IPS-15b (cell line): ENCODE measurements around the gene SPOCK1.

Experiments used
- H3K27me3 ChIP-seq: one replicate; pipeline ENCODE4 v1.6.1; 2013; ENCODE audit warnings: low read length; ENCODE audit not compliant: control insufficient read depth, insufficient read depth
- H3K36me3 ChIP-seq: one replicate; pipeline ENCODE4 v1.6.1; 2013; ENCODE audit warnings: low read length; ENCODE audit not compliant: control insufficient read depth, insufficient read depth
- H3K4me1 ChIP-seq: one replicate; pipeline ENCODE4 v1.6.1; 2013; ENCODE audit warnings: mild to moderate bottlenecking, low read length; ENCODE audit not compliant: control insufficient read depth, insufficient read depth
- H3K4me3 ChIP-seq: one replicate; pipeline ENCODE4 v1.5.1; 2013; ENCODE audit warnings: low read depth, low read length
- H3K9ac ChIP-seq: one replicate; pipeline ENCODE4 v1.6.1; 2013; ENCODE audit warnings: low read depth, mild to moderate bottlenecking, low read length
- H3K9me3 ChIP-seq: one replicate; pipeline ENCODE4 v1.6.1; 2013; ENCODE audit warnings: mild to moderate bottlenecking, low read length; ENCODE audit not compliant: control insufficient read depth, insufficient read depth

SPOCK1 gene

DNA sequence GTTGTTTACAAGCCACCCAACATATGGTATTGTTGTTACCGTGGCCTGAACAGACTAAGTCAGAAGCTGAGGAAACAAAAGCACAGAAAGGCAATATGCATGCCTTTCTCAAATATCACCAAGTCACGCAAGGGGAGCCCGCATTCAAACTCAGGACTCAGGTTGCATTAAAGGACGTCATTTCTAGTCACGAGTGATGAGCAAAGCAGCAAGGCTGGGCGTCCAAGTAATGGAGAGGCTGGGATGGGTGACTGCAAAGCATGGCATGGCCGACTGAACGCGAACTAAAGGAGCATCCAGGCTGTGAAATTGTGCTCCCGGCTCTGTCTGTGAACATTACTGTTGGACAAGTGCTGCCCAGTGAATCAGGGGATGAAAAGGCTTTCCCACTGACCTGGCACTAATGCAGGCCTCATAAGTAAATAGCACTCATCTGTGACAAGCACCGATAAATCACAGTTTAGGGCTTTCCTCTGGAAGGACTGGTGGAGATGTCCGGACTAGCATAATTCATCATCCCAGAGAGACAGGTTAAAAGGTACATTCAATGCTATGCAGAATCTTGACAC is 202.8 kb downstream of the SPOCK1 start:
- H3K4me3 ChIP-seq, result no peak overlapping the region
- H3K9me3 ChIP-seq, result no peaks in the 10 kb centered on the region
- no peaks in the 10 kb centered on the region for H3K27me3 ChIP-seq
- no peak overlapping the region for H3K9ac ChIP-seq
- H3K36me3 ChIP-seq, result no peaks in the 10 kb centered on the region
- H3K4me1 ChIP-seq, result no peaks in the 10 kb centered on the region

DNA sequence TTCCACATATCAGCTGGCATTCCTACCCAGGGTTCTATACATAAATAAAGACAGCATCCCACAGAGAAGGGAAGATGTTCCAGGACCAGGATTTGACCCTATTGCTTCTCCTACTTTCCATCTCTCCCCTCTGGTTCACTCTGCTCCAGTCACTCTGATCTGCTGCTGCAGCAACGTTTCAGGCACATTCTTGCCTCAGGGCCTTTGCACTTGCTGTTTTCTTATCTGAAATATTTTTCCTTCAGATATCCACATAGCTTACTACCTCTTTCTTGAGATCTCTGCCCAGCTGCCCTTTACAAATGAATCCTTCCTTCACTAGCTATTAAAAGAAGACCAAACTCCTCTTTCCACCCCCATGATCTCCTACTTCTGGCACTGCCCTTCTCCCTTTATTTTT is 204.5 kb downstream of the SPOCK1 start:
- Histone ChIP-seq H3K4me1 (no peaks in the 10 kb centered on the region), H3K27me3 (no peaks in the 10 kb centered on the region), H3K9ac (no peak overlapping the region), H3K9me3 (no peaks in the 10 kb centered on the region), H3K4me3 (no peak overlapping the region), H3K36me3 (no peaks in the 10 kb centered on the region)

DNA sequence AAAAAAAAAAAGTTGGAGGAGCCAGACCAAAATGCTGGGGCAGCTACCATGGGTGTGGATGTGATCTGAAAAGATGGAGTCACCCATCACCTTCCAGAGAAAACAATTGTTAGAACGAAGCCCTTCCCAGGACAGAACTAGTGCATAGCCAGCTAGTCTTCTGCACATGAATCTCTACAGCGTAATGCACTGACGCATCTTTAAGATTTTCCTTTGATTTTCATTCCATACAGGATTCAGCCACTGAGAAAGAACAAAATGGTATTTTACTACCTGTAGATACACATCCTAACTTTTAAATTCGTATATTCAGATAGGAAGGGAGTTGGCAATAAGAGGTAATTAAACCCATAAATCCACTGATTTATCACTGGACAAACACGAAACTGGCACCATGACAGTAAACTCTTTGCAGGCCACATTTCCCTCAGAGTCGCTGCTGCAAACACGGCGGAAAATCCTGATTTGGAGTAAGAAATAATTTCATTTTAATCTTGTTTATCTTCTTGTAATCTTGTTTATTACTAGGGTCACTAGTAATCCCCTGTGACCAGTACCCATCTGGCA is 206.6 kb downstream of the SPOCK1 start:
- no peaks in the 10 kb centered on the region for H3K36me3 ChIP-seq
- no peaks in the 10 kb centered on the region for H3K9me3 ChIP-seq
- no peaks in the 10 kb centered on the region for H3K27me3 ChIP-seq
- no peak overlapping the region for H3K9ac ChIP-seq
- H3K4me3 ChIP-seq, result no peak overlapping the region
- no peaks in the 10 kb centered on the region for H3K4me1 ChIP-seq

DNA sequence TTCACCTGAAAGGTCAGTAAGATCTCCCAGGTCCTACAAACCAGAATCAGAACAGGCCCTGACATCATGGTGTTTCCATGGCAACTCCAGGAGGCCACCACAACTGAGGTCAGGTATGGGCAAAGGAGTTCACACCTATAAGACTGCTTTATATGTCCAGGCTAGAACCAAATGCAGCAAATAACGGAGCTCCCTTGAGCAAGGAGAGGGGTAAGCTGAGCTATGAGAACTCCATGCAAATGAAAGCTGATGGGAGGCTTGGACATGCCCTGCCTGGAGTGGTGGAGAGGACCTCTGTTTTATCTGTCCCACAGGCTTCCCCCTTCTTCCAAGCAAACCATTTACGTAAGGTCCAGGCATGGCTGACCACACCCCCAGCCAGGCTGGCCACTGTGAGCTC is 207.7 kb downstream of the SPOCK1 start:
- Histone ChIP-seq H3K4me3 (no peak overlapping the region), H3K4me1 (no peaks in the 10 kb centered on the region), H3K36me3 (no peaks in the 10 kb centered on the region), H3K9me3 (no peaks in the 10 kb centered on the region), H3K27me3 (no peaks in the 10 kb centered on the region), H3K9ac (no peak overlapping the region)

DNA sequence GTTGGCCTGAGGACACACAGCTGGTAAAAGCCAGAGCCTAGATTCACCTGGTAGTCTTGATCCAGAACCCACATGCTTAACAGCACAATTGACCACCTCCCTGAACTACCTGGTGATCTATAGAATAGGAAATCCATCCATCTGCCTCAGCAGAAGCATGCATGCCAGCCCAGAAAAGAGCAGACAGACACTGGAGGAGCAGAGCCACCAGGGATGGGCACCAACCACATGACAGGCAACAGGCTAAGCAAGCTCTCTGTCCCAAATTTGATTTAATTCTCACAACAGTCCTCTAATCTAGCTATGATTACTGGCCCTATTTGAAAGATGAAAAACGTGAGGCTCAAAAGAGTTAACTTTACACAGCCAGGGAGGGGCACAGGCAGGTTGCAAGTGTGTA is 208.1 kb downstream of the SPOCK1 start:
- no peak overlapping the region for H3K4me3 ChIP-seq
- H3K4me1 ChIP-seq, result no peaks in the 10 kb centered on the region
- no peaks in the 10 kb centered on the region for H3K27me3 ChIP-seq
- no peaks in the 10 kb centered on the region for H3K36me3 ChIP-seq
- H3K9me3 ChIP-seq, result no peaks in the 10 kb centered on the region
- no peak overlapping the region for H3K9ac ChIP-seq

DNA sequence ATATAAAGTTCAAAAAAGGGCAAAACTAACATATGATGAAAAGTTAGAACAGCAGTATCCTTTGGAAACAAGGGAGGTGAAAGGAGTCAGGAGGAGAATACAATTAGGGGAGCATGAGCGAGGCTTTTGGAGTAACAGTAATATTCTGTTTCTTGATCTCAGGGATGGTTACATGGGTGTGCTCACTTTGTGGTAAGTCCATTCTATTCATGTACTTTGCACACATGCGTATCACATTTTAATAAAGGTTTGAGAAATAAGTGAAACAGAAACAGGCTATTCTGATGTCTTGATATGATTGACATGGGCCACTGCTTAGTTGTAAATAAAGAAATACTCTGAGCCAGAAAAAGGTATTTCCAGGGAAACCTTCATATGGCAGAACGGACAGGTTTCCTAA is 208.8 kb downstream of the SPOCK1 start:
- H3K4me1 ChIP-seq, result no peaks in the 10 kb centered on the region
- H3K36me3 ChIP-seq, result no peaks in the 10 kb centered on the region
- H3K9ac ChIP-seq, result no peak overlapping the region
- no peaks in the 10 kb centered on the region for H3K9me3 ChIP-seq
- H3K27me3 ChIP-seq, result no peaks in the 10 kb centered on the region
- no peak overlapping the region for H3K4me3 ChIP-seq

DNA sequence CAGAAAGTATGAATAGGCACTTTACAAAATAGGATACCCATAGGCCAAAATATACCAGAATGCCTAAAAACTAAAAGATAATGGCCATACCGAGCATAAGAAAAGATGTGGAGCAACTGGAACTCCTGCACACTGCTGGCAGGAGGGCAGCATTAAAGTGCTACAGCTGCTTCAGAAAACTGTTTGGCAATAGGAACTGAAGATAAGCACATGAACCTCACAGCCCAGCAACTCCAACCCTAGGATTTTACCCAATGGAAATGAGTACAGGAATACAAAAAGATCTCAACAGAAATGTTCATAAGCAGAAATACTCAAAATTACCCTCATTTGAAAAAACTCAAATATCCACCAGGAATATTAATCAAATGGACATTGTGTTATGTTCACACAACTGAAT is 209.3 kb downstream of the SPOCK1 start:
- Histone ChIP-seq H3K36me3 (no peaks in the 10 kb centered on the region), H3K9ac (no peak overlapping the region), H3K4me3 (no peak overlapping the region), H3K9me3 (no peaks in the 10 kb centered on the region), H3K4me1 (no peaks in the 10 kb centered on the region), H3K27me3 (no peaks in the 10 kb centered on the region)

DNA sequence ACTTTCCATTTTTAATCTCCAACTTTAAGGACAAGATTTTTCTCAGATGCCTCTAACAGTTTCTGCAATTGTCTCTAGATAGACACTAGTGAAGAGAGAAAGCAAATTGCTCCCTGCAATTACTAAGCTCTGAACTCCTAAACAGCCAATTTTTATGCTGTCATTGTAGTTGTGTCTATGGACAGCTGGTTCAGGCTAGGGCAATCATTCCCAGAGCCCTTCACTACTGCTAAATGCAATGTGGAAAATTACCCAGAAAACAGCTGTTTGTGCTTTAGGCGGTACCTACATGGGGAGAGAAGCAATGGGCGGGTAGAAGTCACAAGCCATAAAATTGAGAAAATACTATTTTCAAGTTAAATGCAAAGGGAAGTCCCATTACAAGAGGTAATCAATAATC is 211.6 kb downstream of the SPOCK1 start:
- H3K36me3 ChIP-seq, result no peaks in the 10 kb centered on the region
- H3K9ac ChIP-seq, result no peak overlapping the region
- H3K4me3 ChIP-seq, result no peak overlapping the region
- H3K9me3 ChIP-seq, result no peaks in the 10 kb centered on the region
- no peaks in the 10 kb centered on the region for H3K27me3 ChIP-seq
- no peaks in the 10 kb centered on the region for H3K4me1 ChIP-seq

DNA sequence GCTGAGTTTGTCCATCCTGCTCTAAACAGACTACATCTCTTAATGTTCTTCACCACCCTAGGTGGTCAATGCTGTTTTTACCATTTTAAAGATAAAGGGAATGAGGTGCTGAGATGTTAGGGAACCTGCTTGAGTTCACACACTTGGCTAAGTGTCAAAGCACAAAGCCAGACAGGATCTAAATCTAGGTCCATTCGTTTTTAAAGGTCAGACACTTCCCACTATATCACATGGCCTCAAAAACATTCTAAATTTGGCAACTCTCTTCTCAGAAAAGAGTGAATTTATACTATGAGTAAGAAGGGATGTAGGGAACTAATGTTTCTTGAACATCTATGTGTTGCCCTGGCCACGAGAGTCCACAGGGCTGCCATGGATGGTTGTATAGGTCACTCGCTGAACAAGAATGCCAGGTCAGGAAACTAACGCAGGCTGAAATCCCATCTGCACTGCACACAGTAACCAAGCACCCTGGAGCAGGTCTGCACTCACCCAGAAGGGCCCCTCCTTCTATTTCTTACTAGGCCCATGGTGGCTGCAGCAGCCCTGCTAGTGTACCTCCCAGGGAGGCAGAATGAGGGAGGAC is 213.0 kb downstream of the SPOCK1 start:
- no peak overlapping the region for H3K4me3 ChIP-seq

DNA sequence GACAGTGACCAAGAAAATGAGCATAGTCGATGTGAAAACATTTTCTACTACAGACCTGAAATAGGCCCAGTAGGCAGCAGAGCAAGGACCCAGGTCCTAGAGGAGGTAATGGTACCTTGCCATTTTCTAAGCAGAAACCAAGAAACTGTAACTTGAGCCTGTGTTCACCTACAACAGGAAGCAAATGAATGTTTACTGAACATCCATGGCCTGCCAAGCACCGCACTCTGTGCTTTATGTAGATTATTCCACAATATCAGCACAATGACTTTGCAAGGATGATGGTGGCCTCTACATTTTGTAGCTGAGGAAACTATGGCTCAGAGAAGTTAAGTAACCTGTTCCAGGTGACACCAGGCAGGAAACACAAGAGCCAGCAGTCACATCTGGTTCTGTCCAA is 215.3 kb downstream of the SPOCK1 start:
- Histone ChIP-seq H3K4me1 (no peaks in the 10 kb centered on the region), H3K9me3 (no peaks in the 10 kb centered on the region), H3K36me3 (no peaks in the 10 kb centered on the region)

More for the DNA sequence above, 213.0 kb downstream of the SPOCK1 start:
- H3K27me3 ChIP-seq, result no peaks in the 10 kb centered on the region
- H3K9me3 ChIP-seq, result no peaks in the 10 kb centered on the region
- no peak overlapping the region for H3K9ac ChIP-seq
- H3K36me3 ChIP-seq, result no peaks in the 10 kb centered on the region
- H3K4me1 ChIP-seq, result no peaks in the 10 kb centered on the region

DNA sequence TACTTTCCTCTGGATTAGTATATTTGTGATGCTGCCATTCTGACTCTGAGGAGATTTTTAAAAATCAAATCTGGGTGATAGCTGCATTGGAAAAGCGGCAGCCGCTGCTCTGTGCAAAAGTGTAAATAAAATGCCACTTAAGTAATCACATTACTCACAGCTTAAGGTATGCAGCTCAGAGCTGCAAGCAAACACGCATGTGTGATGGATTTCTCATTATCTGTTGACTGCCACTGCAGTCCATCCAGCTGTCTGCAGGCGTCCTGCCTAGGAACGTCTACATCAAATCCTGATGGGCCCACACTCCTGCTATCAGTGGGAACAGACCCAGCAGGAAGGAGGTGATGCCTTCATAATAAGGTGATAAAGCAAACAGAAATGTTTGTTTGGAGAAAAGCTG is 216.9 kb downstream of the SPOCK1 start:
- Histone ChIP-seq H3K4me1 (no peaks in the 10 kb centered on the region), H3K36me3 (no peaks in the 10 kb centered on the region), H3K27me3 (no peaks in the 10 kb centered on the region), H3K9me3 (no peaks in the 10 kb centered on the region), H3K9ac (no peak overlapping the region), H3K4me3 (no peak overlapping the region)

More for the DNA sequence above, 215.3 kb downstream of the SPOCK1 start:
- H3K9ac ChIP-seq, result no peak overlapping the region
- no peaks in the 10 kb centered on the region for H3K27me3 ChIP-seq
- no peak overlapping the region for H3K4me3 ChIP-seq

DNA sequence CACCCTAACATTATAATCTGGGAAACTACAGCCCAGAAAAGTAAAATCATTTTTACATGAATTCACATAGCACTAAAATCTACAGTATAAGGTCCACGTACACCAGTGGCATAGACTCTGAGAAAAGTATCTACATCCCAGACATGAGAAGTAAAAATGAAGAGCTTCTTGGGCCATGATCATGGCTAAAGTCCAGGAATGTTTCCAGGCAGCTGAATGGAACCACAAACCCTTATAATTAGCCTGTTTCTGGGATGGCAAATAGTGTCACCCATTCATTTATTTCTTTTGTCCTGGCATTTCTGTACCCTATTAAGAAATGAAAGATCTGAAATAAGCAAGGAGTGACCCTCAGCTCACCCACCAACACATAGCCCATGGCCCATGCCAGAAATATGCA is 217.9 kb downstream of the SPOCK1 start:
- H3K4me1 ChIP-seq, result no peaks in the 10 kb centered on the region
- no peaks in the 10 kb centered on the region for H3K9me3 ChIP-seq
- H3K4me3 ChIP-seq, result no peak overlapping the region
- no peaks in the 10 kb centered on the region for H3K27me3 ChIP-seq
- no peaks in the 10 kb centered on the region for H3K36me3 ChIP-seq
- no peak overlapping the region for H3K9ac ChIP-seq
